Measurements from ENCODE around the gene PTS.

Gene PTS

GRCh38 chr11:112267188-112267591 is 41.0 kb downstream of the PTS start:
- Mint-ChIP-seq H3K36me3 (ENCODE audit: low read depth) (no peaks in the 10 kb centered on the region), H3K27me3 (ENCODE audit: low read depth) (no peaks in the 10 kb centered on the region), H3K4me3 (no peak overlapping the region), H3K9me3 (no peaks in the 10 kb centered on the region), H3K27ac (peak overlapping the region in 1 of 3 experiments; percentile 6), H3K4me1 (peaks cover 14% of the 10 kb centered on the region)
- no peak for TF ChIP-seq CTCF (IDR thresholded peaks at IDR 0.05; ENCODE audit: unreplicated experiment in 3 of 3)

GRCh38 chr11:112268406-112268805 is 42.2 kb downstream of the PTS start:
- no peak for TF ChIP-seq CTCF (IDR thresholded peaks at IDR 0.05; ENCODE audit: unreplicated experiment in 3 of 3)
- no peak overlapping the region for H3K4me3 Mint-ChIP-seq
- H3K4me1 Mint-ChIP-seq, result peaks cover 14% of the 10 kb centered on the region
- H3K27ac Mint-ChIP-seq, result no peak overlapping the region
- H3K9me3 Mint-ChIP-seq, result no peaks in the 10 kb centered on the region
- H3K27me3 Mint-ChIP-seq (ENCODE audit: low read depth), result peaks cover 3% of the 10 kb centered on the region
- no peaks in the 10 kb centered on the region for H3K36me3 Mint-ChIP-seq (ENCODE audit: low read depth)

DNA sequence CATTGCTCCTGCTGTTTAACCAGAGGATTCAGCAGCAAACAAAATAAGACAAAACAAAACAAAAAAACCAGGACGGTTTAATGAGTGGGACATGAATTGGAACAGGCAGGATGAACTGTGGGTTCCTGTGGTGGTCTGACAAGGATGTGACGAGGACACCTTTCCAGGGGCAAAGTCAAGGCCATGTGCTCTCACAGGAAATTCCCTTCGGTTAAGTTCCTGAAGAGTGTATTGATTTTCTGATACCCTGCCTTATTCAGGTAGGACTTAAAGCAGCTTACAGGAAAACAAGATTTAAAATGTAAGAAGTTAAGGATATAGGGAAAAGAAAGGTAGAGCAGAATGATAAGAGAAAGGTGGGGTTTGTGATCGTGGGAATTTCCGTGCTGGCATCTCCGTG is 42.9 kb downstream of the PTS start:
- peaks cover 14% of the 10 kb centered on the region for H3K4me1 Mint-ChIP-seq
- peaks cover 3% of the 10 kb centered on the region for H3K27me3 Mint-ChIP-seq (ENCODE audit: low read depth)
- H3K4me3 Mint-ChIP-seq, result no peak overlapping the region
- no peak overlapping the region for H3K27ac Mint-ChIP-seq
- no peaks in the 10 kb centered on the region for H3K9me3 Mint-ChIP-seq
- H3K36me3 Mint-ChIP-seq (ENCODE audit: low read depth), result no peaks in the 10 kb centered on the region
- no peak for TF ChIP-seq CTCF (IDR thresholded peaks at IDR 0.05; ENCODE audit: unreplicated experiment in 3 of 3)

- TF ChIP-seq CTCF (IDR thresholded peaks at IDR 0.05; ENCODE audit: unreplicated experiment in 3 of 3), result no peak
- Mint-ChIP-seq H3K4me3 (no peak overlapping the region), H3K36me3 (ENCODE audit: low read depth) (no peaks in the 10 kb centered on the region), H3K4me1 (peaks cover 14% of the 10 kb centered on the region), H3K27me3 (ENCODE audit: low read depth) (peaks cover 3% of the 10 kb centered on the region), H3K9me3 (no peaks in the 10 kb centered on the region), H3K27ac (no peak overlapping the region)
Measured at GRCh38 chr11:112270551-112271180, 44.4 kb downstream of the PTS start.

DNA sequence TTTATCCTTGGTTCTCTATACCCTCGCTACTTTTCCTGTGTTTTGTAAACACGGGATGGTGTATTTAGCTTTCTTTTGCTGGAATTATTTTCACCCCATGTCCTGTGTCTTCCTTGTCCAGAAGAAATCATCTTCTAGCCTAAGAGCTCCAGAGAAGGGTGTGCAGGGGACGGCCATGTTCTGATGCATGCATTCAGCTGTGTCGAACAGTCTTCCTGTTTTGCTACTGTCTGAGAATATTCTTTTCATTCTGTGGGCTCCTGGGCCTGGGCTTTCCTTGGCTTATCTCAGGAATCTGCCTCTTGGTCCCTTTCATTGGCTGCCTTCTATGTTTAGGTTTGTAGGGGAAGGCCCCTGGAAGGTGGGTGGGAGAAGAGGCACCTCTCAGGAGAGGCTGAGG is 45.0 kb downstream of the PTS start:
- TF ChIP-seq CTCF (IDR thresholded peaks at IDR 0.05; ENCODE audit: unreplicated experiment in 3 of 3), result no peak
- Mint-ChIP-seq H3K4me1 (peaks cover 9% of the 10 kb centered on the region), H3K9me3 (no peaks in the 10 kb centered on the region), H3K36me3 (ENCODE audit: low read depth) (no peaks in the 10 kb centered on the region), H3K27me3 (ENCODE audit: low read depth) (peaks cover 6% of the 10 kb centered on the region), H3K4me3 (no peak overlapping the region), H3K27ac (no peak overlapping the region)

DNA sequence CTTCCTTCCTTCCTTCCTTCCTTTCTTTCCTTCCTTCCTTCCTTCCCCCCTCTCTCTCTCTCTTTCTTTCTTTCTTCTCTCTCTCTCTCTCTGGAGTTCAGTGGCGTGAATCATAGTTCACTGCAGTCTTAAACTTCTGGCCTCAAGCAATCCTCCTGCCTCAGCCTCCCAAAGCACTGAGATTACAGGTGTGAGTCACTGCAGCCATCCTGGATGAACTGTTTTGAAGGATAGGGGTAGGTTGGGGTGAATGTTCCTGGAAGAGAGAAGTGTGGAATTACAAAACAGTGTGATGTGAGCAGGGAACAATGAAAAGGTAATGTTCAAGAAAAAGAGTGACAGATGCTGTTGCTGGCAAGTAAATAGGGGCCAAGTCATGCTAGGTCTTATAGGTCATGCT is 46.8 kb downstream of the PTS start:
- Mint-ChIP-seq H3K27me3 (ENCODE audit: low read depth) (peaks cover 12% of the 10 kb centered on the region), H3K4me3 (no peak overlapping the region), H3K27ac (no peak overlapping the region), H3K4me1 (no peaks in the 10 kb centered on the region), H3K36me3 (ENCODE audit: low read depth) (no peaks in the 10 kb centered on the region), H3K9me3 (no peaks in the 10 kb centered on the region)
- no peak for TF ChIP-seq CTCF (IDR thresholded peaks at IDR 0.05; ENCODE audit: unreplicated experiment in 3 of 3)

All from nephron (organoid).